HG03457 (cell line): Measurements from ENCODE around the gene IQSEC1.

ENCODE experiments used
- ATAC-seq: cut with Tn5 transposase; IDR thresholded peaks from one replicate; pipeline ENCODE4 v1.9.1; 2021; ENCODE audit warnings: moderate number of reproducible peaks; ENCODE audit not compliant: unreplicated experiment

The IQSEC1 gene

DNA sequence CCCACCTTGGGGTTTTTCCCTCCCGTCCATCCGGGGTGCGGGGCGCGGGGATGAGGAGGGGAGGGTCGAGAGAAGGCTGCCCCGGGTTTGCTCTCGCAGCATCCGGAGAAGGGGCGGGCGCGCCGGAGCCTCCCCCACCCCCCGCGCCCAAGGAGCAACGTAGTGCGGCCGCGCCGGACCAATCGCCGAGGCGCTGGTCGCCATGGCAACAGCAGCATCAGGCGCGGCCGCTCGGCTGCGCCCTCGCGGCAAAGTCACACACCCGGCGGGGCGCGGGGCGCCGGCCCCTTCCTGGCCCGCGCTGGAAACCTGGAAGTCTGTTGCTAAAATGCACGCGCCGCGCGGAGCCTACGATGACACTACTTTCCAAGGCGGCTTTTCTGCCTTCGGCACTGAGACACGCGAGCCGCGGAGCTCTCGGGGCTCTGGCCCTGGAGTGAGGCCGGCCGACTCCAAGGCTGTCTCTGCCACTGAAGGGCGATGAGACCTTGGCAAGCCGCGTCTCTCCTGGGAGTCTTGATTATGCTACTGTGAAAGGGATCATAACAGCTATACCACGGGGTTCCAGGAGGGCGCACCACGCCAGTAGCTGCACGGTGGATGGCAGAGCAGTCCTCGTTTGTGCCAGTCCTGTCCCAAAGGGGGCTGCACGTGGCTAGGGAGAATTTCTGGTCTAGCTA is at the start of gene IQSEC1:
IQSEC1 (minus strand) TSS at position 104 of the 680 bp plus-strand sequence. CDS start 415 bp downstream, outside the sequence.
- ATAC-seq = peak; percentile 44

DNA sequence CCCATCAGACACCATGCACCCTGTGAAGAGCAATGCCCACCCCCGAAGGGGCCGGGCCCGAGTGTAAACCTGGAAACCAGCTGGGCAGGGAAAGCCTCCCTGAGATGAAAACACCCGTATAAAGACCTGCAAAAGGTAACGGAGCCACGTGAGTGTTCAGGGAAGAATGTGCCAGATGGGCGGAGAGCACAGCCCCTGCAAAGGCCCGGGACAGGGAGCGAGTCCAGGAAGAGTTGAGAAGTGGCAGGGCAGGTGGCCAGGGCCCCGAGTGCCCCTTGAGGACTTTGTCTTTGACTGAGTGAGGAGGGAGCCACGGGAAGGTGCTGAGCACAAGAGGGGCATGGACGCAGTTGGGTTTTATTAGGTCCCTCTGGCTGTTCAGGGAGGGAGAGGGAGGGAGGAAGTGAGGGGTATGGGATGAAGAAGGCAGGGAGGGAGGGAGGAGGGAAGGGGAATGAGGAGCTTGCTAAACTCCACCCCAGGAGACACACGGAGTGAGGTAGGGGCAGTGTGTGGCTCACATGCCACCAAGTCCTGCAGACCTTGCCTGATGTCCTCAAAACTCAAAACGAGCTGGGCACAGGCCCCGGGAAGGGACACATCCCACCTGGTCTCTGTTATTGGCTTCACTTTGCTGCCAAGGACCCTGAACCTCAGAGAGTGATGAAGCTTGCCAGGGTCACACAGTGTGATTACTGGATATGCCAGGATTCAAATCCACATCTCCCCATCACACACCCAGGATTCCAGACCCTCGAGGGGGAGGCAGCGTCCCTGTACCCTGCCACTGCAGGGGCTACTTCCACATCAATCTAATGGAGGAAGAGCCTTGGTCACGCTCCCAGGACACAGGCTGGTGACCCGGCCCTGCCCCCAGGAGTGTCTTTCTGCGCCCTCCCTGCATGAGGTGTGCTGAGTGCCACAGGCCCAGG is 49.1 kb upstream of the IQSEC1 start:
- ATAC-seq = no peak

DNA sequence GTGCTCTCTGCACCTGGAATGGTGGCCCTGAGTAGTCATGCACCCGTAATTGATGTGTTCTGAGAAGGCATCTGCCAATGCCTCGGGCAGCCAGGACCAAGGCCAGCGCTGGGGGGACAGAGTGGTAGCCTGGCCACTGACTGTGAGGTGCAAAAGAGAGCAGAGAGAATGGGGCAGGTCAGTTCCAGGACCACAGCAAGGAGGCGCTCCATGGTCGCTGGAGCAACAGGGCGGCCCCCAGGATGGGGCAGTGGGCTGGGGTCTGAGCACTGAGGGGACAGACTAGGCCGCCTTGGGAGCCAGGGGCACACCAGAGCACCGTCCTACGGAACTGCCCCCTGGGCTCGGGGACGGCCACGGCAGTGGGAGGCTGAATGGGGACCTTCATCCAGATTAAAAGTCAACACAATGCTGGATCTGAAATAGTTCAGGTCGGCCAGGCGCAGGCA is 48.3 kb upstream of the IQSEC1 start:
- no peak for ATAC-seq

DNA sequence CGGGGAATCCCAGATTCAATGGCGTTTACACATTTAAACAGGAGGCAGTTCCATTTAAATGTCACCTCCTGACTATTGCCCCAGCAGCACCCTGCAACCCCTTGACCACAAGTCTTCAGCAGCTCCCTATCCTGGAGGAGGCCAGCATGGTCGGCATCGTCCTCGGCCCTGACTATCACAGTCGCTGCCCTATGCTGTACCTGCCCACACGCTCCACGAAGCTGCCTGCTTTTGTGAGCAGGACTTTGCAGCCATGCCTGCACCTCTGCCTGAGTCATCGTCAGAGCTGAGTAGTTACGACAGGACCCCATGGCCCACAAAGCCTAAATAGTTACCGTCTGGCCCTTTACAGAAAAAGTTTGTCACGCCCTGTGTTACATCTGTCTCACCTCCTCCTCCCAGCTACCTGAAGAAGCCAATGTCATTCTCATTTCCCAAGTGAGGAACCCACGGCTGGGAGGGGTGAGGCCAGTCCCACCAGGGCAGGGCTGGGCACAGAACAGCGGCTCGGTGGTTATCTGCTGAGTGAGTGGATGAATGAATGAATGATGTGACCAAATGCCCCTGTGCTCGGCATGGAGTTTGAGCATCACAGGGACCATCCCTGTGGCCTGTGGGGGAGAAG is 47.8 kb upstream of the IQSEC1 start:
- no peak for ATAC-seq

DNA sequence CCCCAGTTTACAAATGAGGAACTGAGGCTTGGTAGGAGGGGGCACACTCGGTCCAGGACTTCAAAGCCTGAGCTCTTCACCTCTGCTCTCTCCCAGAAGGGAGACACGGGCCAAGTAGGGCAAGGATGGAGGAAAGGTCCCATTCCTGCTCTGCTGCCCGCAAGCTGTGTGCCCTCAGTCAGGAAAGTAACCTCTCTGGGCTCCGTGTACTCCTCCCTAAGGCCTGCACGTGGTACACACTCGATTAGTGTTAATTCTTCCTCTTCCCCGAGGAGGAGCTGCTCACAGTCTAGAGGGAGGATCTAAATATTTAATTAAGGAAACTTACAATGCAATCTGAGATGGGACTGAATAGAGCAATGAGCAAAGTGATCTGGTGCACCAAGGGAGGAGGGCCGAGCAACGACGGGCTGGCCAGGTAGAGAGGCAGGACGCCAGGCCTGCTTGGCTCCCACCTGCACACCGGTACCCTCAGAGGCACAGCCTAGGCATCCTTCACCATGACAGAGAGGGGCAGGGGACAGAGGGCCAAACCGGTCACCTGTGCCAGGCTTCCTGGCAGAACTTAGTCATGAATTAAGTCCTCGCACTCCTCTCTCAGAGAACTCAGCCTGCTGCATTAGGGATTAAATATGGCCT is 47.2 kb upstream of the IQSEC1 start:
- ATAC-seq = no peak

DNA sequence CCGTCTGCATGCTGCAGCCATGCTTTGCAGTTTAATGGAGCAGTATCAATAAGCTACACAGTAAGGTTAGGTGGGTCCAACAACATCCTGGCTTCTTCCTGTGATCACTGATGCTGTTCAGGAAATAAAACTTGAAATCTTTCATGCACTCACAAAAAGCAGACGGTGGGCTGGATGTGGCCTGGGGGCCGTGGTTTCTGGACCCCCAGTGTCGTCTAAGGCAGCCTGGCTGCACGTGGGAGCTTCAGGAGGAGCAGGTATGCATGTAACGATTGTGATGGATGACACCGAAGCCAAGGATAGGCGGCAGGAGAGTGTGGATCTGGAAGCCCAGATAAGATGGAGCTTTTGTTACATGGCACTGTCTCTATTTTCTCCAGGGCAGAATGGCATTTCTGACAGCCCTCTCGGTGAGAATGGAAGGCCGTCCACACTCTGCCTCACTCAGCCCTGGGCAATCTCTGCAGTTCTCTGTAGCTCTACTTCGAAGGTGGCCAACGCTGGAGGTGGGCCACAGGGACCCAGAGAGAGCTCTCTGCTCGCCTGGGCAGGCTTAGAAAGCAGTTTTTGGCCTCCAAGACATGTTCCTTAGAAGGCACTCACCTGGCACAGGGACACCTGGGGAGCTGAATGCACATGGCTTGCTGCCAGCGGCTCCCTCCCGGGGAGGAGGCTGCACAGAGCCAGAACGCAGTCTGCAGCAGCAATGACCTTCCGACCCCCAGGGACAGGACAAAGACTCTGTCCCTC is 46.4 kb upstream of the IQSEC1 start:
- ATAC-seq = no peak

DNA sequence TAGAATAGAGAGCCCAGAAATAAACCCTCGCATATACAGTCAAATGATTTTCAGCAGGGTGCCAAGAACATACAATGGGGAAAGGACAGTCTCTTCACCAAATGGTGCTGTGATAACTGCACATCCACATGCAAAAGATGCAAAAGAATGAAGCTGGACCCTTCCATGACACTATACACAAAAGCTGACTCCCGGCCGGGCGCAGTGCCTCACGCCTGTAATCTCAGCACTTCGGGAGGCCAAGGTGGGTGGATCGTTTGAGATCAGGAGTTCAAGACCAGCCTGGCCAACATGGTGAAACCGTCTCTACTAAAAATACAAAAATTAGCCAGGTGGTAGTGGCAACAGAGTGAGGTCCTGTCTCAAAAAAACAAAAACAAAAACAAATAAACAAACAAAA is 43.2 kb upstream of the IQSEC1 start:
- ATAC-seq = no peak

DNA sequence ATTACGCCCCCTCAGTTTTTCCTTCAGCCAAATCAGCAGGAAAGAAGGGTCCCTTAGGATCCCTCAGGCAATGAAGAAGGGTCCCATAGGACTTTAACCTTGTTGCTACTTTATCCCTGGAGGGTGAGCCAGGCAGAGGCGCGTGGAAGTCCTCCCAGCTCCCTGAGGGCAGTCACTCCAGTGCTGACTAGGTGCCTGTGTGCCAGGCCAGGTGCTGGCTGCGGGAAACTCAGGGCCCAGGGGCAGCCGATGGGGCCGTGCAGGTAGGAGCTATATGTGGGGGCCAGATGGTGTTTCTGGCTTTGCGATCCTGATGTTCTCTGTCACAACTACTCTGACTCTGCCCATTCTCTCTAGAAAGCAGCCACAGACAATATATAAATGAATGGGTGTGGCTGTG is 42.8 kb upstream of the IQSEC1 start:
- ATAC-seq = no peak

DNA sequence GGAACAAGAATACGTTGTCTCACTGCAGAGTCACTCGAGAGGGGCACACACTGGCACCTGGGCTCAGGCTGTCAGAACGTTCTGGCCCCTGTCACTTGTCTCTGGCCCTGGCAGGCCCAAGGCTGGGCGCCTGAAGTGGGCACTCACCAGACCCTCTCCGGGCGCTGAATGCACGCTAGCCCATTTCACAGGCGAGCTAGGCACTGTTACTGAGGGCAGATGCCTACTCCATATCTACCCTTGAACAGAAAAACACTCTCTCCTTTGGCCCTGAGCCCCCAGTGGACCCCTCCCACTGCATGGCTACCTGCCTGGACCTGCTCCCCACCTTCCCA is 42.3 kb upstream of the IQSEC1 start:
- no peak for ATAC-seq

DNA sequence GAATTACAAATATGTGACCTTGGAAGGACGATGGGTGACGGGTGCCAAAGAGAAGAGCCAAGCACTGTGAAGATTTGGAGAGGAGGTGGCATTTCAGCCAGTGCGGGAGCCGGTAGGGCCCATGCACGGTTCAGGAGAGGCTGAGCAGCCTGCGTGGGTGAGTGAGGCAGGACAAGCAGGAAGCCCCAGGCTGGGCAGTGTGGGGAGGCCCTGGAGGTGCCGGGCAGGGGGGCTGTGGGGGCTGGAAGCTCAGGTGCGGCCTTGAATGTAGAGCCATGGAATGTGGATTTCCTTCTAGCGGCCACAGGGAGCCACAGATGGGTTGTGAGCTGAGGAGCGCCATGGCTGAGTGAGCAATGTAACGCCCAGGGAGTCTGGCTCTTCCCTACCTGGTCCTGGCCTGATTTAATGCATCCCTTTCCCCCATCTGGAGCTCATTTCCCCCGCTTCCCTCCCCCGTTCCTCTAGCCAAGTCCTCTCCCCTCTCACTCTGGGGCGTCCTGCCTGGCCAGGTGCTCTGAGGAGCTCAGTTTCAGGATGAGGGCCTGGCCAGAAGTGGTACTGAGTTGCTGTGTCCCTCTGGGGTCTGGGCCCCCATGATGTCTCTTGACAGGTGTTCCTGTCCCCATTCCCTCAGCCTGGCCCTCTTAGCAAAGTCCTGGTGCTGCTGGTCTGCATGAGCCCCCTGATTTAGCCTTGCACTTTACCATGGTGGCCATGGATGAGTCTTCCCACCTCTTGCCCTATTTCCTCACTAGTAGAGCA is 41.8 kb upstream of the IQSEC1 start:
- no peak for ATAC-seq

DNA sequence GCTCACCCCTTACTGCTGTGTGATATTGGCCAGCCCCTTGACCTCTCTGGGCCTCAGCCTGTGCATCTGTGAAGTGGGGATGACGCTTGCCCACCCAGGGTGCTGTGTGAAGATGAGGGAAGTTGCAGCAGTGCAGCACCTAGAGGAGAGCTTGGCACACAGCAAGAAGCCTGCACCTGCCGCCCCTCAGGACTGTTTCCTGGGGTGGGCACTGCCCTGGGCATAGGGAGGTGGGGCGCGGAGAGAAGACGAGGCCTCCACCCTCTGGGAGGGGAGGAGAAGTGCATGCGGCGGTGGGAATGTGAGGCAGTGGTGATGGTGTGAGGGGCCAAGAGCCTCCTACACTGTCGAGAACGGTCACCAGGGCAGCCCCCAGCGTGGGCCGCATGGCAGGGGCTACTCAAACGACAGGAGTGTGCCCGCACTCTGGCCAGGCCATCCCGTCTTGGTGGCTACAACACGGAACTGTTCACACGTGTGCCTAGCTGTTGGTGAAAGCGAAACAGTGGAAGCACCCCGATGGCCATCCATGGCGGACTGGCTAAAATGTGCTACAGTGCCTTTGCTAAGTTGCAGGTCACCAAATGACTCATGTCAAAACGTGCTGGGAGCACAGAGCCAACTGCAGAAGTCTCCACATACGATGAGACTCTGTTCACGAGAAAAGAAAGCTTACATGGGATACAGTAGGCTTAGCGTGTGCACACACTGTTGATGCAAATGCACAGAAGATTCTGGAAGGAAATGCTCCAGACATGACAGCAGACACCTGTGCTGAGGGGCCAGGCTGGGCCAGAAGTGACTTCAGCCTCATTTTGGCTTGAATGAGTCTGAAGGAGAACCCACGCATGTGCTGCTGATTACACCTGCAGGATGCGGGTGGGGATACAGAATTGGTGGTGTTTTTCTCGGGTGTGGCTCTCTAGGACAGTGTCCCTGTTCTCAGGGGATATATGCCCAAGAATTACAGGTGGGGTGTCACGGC is 40.4 kb upstream of the IQSEC1 start:
- ATAC-seq = no peak

DNA sequence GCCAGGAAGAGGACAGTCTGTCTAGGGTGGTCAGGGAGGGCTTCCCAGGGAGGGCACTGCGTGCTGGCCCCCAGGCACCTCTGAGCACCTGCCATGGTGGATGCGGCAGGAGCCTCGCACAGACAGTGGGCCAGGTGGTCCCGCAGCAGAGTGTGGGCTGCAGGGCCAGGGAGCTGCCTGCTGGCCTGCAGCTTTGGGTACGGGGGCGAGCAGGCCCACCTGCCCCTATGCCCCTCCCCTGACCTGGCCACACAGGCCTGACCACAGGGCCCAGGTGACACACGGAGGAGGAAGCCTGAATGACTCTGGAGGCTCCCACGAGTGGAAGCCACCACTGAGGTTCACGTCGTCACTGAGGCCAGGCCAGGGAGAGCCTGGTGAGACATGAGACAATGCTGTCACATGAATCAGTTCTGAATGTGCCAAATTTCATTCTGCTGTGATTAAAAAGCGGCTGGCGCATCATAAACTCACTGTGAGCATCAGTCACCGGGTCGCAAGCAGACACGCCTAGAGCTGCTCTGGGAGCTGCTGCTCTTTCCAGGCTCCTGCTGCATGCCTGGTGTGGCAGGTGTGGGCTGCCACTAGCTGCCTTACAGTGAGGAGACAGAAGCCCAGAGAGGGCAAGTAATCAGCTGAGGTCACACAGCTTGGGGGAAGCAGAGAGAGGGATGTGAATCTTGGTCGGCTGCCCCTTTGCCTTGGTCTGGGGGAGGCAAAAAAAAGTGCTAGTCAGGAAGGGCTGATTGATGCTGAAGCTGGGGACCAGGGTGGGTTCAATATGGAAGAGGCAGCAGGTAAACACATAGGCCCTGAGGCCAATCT is 39.5 kb upstream of the IQSEC1 start:
- no peak for ATAC-seq

DNA sequence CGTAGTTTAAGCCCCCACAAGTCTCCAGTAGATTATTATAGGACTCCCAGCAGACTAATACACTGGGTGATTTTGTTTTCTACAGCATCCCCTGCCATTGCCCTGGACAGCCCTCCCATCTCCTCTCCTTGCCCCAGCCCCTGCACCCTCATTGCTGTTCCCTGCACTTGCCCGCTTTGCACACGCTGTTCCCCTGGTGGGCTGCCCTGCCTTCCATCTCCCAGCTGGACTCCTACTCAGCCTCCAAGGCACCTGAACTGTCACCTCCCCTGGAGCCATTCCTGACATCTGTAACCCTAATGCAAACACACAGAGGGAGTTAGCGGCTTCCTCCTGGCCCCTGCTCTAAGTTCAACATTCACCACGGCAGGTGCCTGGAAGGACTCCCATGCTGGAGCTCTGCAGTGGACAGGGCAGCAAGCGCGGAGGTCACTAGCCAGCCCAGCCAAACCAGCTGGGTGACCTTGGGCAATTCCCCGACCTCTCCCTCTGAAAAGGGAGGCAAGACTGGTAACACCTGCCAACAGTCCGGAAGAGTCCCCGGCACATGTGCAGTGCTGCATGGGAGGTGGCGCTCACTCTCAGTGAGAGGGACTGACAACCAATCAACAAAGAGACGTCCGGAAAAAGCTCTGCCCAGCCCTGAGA is 38.8 kb upstream of the IQSEC1 start:
- ATAC-seq = no peak

DNA sequence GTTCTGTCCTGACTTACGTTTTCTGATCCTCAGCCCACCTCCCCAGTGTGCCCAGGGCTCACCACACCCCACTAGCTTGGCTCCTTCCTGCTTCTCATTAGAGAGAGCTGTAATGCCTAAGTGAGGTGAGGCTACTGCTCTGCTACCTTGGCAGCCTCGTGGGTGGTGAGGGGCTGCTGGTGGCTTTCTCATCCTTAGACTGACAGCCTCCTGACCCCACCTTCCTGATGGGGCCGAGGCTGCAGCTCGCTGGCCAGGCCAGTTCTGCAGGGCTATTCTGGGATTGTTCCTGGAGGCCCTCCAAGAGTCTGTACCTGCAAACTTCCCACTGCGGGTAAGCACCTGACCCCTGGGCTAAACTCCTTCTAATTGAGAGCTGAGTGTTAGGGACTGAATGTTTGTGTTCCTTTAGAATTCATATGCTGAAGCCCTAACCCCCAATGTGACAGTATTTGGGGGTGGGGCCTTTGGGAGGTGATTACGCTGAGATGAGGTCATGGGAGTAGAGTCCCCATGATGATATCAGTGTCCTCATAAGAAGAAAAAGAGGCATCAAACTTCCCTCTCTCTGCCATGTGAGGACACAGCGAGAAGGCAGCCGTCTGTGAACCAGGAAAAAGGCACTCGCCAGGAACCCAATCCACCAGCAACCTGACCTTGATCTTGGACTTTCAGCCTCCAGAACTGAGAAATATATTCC is 38.1 kb upstream of the IQSEC1 start:
- ATAC-seq = no peak

DNA sequence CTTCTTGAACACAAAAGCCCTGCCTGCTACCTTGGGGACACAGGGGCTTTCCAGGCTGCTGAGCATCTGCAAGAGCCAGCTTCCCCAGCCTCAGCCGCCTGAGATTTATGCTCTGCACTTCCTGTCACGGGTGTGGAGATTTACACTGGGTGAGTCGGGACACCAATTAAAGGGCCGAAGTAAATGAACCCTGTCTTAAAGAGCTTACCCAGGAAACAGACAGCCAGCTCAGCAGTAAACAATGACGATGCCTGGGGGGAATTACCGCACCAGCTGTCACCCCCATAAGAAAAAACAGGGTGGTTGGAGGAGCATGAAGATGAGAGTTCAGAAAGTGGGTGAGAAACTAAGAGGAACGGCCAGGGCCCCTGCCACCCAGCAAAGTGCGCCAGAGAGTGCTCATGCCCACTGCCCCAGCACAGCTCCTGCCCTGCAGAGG is 37.5 kb upstream of the IQSEC1 start:
- ATAC-seq = peak; percentile 61

DNA sequence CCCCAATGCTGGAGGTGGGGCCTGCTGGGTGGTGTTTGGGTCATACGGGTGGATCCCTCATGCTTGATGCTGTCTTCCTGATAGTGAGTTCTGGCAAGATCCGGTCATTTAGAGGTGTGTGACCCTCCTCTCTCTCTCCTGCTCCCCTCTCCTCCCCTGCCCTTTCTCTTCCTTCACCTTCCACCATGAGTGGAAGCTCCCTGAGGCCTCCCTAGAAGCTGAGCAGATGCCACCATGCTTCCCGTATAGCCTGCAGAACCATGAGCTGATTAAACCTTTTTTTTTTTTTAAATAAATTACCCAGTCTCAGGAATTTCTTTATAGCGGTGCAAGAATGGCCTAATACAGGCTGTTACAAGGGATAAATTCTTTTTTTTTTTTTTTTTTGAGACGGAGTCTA is 36.3 kb upstream of the IQSEC1 start:
- ATAC-seq = no peak

DNA sequence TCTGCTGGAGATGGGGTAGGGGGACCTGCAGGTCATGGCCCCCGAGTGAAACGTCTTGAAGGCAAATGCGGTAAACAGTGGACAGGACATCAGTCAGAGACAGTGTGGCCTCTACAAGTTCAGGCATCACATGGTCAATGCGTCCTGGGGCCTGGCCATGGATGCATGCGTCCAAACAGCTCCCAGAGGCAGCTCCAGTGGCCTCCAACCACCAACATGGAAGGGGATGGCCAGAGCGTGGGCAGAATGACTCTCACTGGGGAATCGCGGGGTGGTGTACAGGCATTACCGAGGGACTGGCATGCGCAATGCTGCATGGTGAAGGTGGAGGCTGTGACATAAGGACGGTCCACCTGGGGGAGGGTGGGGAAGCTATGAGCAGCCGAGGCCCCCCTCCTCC is 35.6 kb upstream of the IQSEC1 start:
- no peak for ATAC-seq
